IPS-18c (cell line): ENCODE results near the gene NPBWR2.
"Not testable (repeated sequence)": the region's sequence is repeated elsewhere in the genome, so short reads cannot be mapped to it uniquely, and the experiment has no call there.

ENCODE experiments used
- H3K4me3 ChIP-seq: 2 replicates; pipeline ENCODE4 v1.7.0; 2013; ENCODE audit warnings: low read depth, mild to moderate bottlenecking, low read length, moderate library complexity; ENCODE audit not compliant: insufficient read depth
- H3K9me3 ChIP-seq: one replicate; pipeline ENCODE4 v1.6.1; 2013; ENCODE audit warnings: mild to moderate bottlenecking, low read length, moderate library complexity; ENCODE audit not compliant: control insufficient read depth, insufficient read depth

NPBWR2 gene

DNA sequence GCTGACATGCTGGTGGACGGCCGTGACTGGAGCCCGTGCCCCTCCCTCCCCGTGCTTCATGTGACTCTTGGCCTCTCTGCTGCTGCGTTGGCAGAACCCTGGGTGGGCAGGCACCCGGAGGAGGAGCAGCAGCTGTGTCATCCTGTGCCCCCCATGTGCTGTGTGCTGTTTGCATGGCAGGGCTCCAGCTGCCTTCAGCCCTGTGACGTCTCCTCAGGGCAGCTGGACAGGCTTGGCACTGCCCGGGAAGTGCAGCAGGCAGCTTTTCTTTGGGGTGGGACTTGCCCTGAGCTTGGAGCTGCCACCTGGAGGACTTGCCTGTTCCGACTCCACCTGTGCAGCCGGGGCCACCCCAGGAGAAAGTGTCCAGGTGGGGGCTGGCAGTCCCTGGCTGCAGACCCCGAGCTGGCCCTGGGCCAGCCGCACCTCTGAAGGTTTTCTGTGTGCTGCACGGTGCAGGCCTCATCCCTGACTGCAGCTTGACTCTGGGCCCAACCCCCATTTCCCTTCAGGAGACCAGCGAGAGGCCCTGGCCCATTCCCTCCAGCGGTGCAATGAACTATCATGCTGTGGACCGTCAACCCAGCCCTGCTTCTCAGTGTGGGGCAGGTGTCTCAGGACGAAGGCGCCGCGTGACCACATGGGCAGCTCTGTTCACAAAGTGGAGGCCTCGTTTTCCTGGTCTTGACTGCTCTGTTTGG, 8.1 kb downstream of the NPBWR2 start:
- H3K9me3 ChIP-seq, result no peaks in the 10 kb centered on the region
- H3K4me3 ChIP-seq, result no peak overlapping the region

- Histone ChIP-seq H3K9me3 (no peaks in the 10 kb centered on the region), H3K4me3 (no peak overlapping the region)
Measured at GRCh38 chr20:64098471-64099013, 8.8 kb downstream of the NPBWR2 start.

- Histone ChIP-seq H3K9me3 (no peaks in the 10 kb centered on the region), H3K4me3 (no peak overlapping the region)
Measured at GRCh38 chr20:64096535-64096934, 10.8 kb downstream of the NPBWR2 start.

DNA sequence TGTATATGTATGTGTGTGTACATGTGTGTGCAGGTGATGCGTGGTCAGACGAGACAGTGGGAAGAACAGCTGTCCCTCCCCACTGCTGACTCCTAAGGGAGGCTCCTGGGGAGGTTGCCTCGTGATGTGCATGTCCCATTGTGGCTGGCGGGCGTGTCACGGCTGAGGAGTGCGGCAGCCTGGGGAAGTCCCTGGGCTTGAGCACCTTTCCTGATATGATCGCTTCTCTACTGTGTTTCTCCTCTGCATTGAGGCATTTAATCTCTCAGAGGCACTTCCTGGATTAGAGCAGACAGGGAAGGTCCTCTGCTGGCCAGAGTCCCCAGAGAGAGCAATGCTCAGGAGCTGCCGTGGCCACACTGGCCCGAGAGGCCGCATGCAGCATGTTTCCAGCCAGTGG, 11.4 kb downstream of the NPBWR2 start:
- H3K4me3 ChIP-seq, result no peak overlapping the region

GRCh38 chr20:64095455-64095854, 11.9 kb downstream of the NPBWR2 start:
- no peak overlapping the region for H3K4me3 ChIP-seq
- H3K9me3 ChIP-seq, result no peaks in the 10 kb centered on the region

More for the DNA sequence above, 11.4 kb downstream of the NPBWR2 start:
- no peaks in the 10 kb centered on the region for H3K9me3 ChIP-seq

- Histone ChIP-seq H3K4me3 (no peak overlapping the region), H3K9me3 (no peaks in the 10 kb centered on the region)
Measured at GRCh38 chr20:64093013-64093503, 14.3 kb downstream of the NPBWR2 start.

DNA sequence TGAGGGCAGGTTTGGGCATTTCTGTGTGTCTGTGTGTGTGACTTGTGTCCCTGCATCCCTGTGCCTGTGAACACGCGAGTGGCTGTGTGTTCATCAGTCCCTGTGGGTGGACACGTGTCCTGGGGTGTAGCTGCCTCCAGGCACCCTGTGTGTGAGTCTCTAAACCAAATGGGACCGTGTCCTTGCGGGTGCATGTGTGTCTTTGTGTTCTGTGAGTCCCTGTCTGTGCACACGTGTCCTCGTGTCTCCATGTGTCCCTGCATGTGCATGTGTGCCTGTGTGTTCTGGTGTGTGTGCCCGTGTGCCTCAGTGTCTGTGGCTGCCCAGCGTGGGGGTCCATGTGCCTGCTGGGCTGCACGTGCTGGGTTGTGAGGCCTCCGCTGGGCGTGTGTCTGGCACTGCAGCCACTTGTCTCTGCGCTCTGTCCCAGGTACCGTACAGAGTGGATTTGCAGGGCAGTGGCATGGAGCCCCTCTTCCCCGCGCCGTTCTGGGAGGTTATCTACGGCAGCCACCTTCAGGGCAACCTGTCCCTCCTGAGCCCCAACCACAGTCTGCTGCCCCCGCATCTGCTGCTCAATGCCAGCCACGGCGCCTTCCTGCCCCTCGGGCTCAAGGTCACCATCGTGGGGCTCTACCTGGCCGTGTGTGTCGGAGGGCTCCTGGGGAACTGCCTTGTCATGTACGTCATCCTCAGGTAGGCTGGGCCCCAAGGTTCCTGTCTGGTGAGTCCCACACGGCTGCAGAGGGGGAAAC, 14.9 kb downstream of the NPBWR2 start:
- Histone ChIP-seq H3K9me3 (peaks cover 1% of the 10 kb centered on the region), H3K4me3 (no peak overlapping the region)

GRCh38 chr20:64091770-64092169, 15.6 kb downstream of the NPBWR2 start:
- Histone ChIP-seq H3K9me3 (peaks cover 2% of the 10 kb centered on the region), H3K4me3 (no peak overlapping the region)

GRCh38 chr20:64091340-64091739, 16.0 kb downstream of the NPBWR2 start:
- Histone ChIP-seq H3K9me3 (peaks cover 2% of the 10 kb centered on the region), H3K4me3 (no peak overlapping the region)

DNA sequence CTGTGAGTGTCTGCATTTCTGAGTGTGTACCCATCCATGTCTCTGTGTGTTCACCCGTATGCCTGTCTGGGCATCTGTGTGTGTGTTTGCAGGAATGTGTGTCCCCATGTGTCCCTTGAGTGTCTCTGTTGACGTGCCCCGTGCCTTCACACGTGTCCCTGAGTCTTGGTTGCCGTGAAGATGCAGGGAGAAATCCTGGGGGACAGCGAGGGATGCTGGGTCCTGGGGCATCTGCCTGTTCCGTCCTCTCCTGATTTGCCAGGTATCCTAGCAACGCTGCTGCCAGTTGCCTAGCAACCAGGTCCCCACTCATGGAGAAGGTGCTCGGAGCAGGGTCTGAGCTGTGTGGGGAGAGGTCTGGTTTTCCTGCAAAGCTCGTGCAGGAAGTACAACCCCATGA, 17.2 kb downstream of the NPBWR2 start:
- H3K9me3 ChIP-seq, result peaks cover 2% of the 10 kb centered on the region
- H3K4me3 ChIP-seq, result no peak overlapping the region

GRCh38 chr20:64088586-64088985, 18.8 kb downstream of the NPBWR2 start:
- not testable (repeated sequence) for H3K4me3 ChIP-seq, H3K9me3 ChIP-seq

GRCh38 chr20:64087226-64087825, 20.0 kb downstream of the NPBWR2 start:
- H3K9me3 ChIP-seq, H3K4me3 ChIP-seq: not testable (repeated sequence)

- H3K9me3 ChIP-seq, result peaks cover 2% of the 10 kb centered on the region
- H3K4me3 ChIP-seq, result no peak overlapping the region
Measured at GRCh38 chr20:64086801-64087200, 20.6 kb downstream of the NPBWR2 start.

DNA sequence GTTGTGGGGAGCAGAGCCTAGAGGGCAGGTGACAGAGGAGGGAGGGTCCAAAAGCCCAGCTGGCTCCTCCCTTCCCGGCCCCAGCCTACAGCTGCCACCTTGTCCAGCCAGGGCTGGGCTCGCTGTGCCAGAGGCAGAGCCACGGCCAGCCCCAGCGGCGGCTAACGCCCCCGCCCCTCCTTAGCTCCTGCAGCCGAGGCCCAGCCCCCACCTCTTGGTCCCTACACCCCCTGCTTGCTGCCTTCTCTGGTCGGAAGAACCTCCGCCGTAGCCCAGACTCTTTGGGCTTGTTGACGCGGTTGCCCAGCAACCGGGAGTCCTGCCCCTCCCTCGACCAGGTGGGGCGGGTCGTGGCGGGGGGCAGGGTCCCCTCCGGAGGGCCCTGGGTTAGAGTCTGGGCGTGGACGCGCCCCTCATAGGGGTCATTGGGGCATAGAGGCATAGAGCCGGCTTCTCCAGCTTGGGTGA, 22.6 kb downstream of the NPBWR2 start:
- Histone ChIP-seq H3K9me3 (peaks cover 2% of the 10 kb centered on the region), H3K4me3 (peak overlapping the region; percentile 36; the same call in 1 of the 2 replicates)

DNA sequence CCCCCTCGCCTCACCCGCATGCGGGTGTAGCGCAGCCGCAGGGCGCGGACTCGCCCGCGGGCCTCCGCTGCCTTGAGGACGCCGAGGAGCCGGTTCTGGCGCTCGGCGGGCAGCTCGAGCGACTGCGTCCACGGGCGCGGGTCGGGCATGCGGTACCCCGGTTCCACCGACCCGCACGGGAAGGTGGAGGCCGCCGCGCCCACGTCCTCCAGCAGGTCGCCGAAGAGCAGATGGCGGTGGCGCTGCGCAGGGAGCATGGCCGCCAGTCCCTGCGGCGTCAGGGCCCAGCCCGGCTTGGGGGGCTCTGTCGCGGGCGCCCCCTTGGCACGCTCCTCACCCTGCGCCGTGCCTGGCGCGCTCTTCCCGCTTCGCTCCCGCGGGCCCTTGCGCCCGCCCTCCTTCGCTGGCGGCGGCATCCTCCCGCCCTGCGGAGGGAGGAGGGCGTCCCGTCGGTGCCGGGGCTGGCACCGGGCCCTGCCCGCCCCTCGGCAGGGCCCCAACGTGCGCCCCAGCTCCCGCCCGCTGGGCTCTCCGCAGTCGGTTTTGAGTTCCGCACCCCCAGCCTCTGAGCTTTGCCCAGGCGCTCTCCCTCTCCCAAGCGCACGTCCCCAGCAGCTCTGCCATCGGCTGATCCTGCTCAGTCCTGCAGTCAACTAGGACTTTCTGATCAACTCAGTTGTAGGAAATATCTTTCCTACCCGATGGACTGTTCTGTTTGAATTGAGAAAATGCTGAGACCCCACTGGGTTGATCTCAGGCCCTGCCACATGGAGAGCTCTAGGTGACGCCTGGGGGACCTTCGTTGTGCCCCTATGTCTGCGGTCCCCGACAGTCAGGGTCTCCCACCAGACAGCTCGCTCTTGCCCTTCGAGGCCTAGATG, 23.3 kb downstream of the NPBWR2 start, which contains the start of gene LKAAEAR1:
Gene LKAAEAR1, minus strand, starts transcription at position 595 of the 881 bp plus-strand sequence. Its CDS starts 179 bp downstream, at position 416.
- Histone ChIP-seq H3K9me3 (peaks cover 2% of the 10 kb centered on the region), H3K4me3 (peak within 1 kb of the TSS; percentile 56)

GRCh38 chr20:64083378-64083803, 24.0 kb downstream of the NPBWR2 start:
- peaks cover 2% of the 10 kb centered on the region for H3K9me3 ChIP-seq
- H3K4me3 ChIP-seq, result peak overlapping the region; percentile 56
